ENCODE results near the gene BST2. TPM values are rescaled to one million over a fixed set of nuclear protein-coding genes. Genes with fewer than 3 reads are reported as not detected.

The BST2 gene
- total RNA-seq, 1 experiment from 2014 or later: 0.84 TPM

GRCh38 chr19:17436874-17437267 is 31.4 kb upstream of the BST2 start:
- no peak for DNase-seq
- CTCF ChIA-PET: no interaction called here
- intact Hi-C loops (cut with micrococcal nuclease): no loop called here

DNA sequence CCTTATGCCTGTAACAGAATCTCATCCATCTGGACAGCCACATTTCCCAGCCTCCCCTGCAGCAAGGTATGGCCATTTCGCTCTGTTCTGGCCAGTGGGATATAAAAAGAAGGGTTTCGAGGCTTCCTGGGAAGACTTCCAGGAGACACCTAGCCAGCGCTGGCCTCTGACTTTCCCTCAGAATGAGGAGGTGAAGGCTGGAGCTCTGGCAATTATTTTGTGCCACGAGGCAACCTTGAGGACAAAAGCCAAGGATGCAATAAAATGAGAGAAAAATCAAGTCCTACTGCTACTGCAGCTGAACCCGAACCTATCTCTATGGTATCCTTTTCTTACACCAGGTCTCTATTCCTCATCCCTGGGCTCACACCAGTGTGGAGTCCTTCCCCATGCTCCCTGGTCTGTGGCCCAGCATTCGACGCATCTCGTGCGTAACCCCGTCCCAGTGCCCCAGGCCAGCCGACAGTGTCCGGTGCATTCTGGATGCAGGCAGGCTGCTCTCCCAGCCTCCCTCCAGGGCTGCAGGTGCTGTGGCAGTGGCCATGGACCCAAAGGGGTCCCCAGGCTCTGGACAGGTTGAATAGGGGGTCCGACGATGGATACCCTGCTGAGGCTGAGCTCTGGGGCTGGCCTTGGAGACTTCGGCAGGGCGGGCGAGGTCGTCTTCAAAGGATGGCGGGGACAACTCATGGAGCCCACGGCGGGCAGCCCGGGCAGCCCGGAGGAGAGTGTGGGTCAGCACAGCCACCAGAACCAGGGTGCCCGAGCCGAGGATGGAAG is 30.9 kb upstream of the BST2 start:
- CTCF ChIA-PET: no interaction called here
- H3K9me3 ChIP-seq (ENCODE audit: low read length): no peaks in the 10 kb centered on the region
- no peak overlapping the region for H2AFZ ChIP-seq (ENCODE audit: low read length)
- no peaks in the 10 kb centered on the region for H3K36me3 ChIP-seq (ENCODE audit: low read depth, low read length)
- H3K27me3 ChIP-seq (ENCODE audit: low read length): no peaks in the 10 kb centered on the region
- no peaks in the 10 kb centered on the region for H3K4me1 ChIP-seq (ENCODE audit: insufficient read depth, low read length)
- ATAC-seq (no peak), DNase-seq (no peak)
- H4K20me1 ChIP-seq (ENCODE audit: low read length): no peaks in the 10 kb centered on the region
- no peaks in the 10 kb centered on the region for H3K9me2 ChIP-seq (replicated peaks; ENCODE audit: low read length)
- H3K9ac ChIP-seq (ENCODE audit: low read length): no peak overlapping the region
- no peak overlapping the region for H3K27ac ChIP-seq (ENCODE audit: low read length)
- H3K79me2 ChIP-seq (ENCODE audit: low read length): no peaks in the 10 kb centered on the region
- no peak overlapping the region for H3K4me3 ChIP-seq (ENCODE audit: low read length)
- no peaks in the 10 kb centered on the region for H3F3A ChIP-seq (ENCODE audit: low read length, unreplicated experiment)
- BruUV-seq (replicated peaks): no TSS peak
- H3K4me2 ChIP-seq (ENCODE audit: low read length): no peak overlapping the region
- POLR2A ChIA-PET (ENCODE audit: unreplicated experiment): no interaction called here
- TF ChIP-seq, protein P1, sequence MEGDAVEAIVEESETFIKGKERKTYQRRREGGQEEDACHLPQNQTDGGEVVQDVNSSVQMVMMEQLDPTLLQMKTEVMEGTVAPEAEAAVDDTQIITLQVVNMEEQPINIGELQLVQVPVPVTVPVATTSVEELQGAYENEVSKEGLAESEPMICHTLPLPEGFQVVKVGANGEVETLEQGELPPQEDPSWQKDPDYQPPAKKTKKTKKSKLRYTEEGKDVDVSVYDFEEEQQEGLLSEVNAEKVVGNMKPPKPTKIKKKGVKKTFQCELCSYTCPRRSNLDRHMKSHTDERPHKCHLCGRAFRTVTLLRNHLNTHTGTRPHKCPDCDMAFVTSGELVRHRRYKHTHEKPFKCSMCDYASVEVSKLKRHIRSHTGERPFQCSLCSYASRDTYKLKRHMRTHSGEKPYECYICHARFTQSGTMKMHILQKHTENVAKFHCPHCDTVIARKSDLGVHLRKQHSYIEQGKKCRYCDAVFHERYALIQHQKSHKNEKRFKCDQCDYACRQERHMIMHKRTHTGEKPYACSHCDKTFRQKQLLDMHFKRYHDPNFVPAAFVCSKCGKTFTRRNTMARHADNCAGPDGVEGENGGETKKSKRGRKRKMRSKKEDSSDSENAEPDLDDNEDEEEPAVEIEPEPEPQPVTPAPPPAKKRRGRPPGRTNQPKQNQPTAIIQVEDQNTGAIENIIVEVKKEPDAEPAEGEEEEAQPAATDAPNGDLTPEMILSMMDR (conservative IDR thresholded peaks at IDR 0.05; ENCODE audit: low read depth, low read length): no peak
- no peak for TF ChIP-seq EZH2phosphoT487 (IDR thresholded peaks at IDR 0.05; ENCODE audit: borderline replicate concordance, low read length)
- TF ChIP-seq EZH2 (IDR thresholded peaks at IDR 0.05; ENCODE audit: low read length, unreplicated experiment): no peak
- intact Hi-C loops (cut with micrococcal nuclease): no loop called here

More at GRCh38 chr19:17436874-17437267, 31.4 kb upstream of the BST2 start:
- TF ChIP-seq, protein P1 (conservative IDR thresholded peaks at IDR 0.05; ENCODE audit: low read depth, low read length): no peak
- no peak for TF ChIP-seq EZH2 (IDR thresholded peaks at IDR 0.05; ENCODE audit: low read length, unreplicated experiment)
- no peak for TF ChIP-seq EZH2phosphoT487 (IDR thresholded peaks at IDR 0.05; ENCODE audit: borderline replicate concordance, low read length)
- POLR2A ChIA-PET (ENCODE audit: unreplicated experiment): no interaction called here
- no peak for ATAC-seq
- H3K36me3 ChIP-seq (ENCODE audit: low read depth, low read length): no peaks in the 10 kb centered on the region
- no peaks in the 10 kb centered on the region for H4K20me1 ChIP-seq (ENCODE audit: low read length)
- H3K27me3 ChIP-seq (ENCODE audit: low read length): no peaks in the 10 kb centered on the region
- no peaks in the 10 kb centered on the region for H3F3A ChIP-seq (ENCODE audit: low read length, unreplicated experiment)
- no peak overlapping the region for H3K9ac ChIP-seq (ENCODE audit: low read length)
- no TSS peak for BruUV-seq (replicated peaks)
- H2AFZ ChIP-seq (ENCODE audit: low read length): no peak overlapping the region
- H3K27ac ChIP-seq (ENCODE audit: low read length): no peak overlapping the region
- no peaks in the 10 kb centered on the region for H3K4me1 ChIP-seq (ENCODE audit: insufficient read depth, low read length)
- no peak overlapping the region for H3K4me3 ChIP-seq (ENCODE audit: low read length)
- H3K9me2 ChIP-seq (replicated peaks; ENCODE audit: low read length): no peaks in the 10 kb centered on the region
- H3K4me2 ChIP-seq (ENCODE audit: low read length): no peak overlapping the region
- H3K79me2 ChIP-seq (ENCODE audit: low read length): no peaks in the 10 kb centered on the region
- no peaks in the 10 kb centered on the region for H3K9me3 ChIP-seq (ENCODE audit: low read length)

DNA sequence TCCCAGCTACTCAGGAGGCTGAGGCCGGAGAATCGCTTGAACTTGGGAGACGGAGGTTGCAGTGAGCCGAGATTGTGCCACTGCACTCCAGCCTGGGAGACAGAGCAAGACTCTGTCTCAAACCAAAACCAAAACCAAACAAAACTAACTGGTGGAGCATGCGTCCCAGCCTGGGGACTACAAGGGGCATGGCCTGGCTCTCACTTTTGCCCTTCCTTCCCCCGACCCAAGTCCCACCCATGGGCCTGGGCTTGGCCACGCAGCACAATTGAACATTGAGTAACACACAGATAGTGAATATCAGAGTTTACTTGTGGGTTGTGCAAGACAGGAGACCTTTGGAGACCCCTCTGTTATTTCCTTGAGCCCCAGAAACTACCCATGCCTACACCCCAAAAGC is 29.8 kb upstream of the BST2 start:
- no TSS peak for BruUV-seq (replicated peaks)

More for the DNA sequence above, 29.8 kb upstream of the BST2 start:
- ChIA-PET POLR2A (ENCODE audit: unreplicated experiment) (no interaction called here), CTCF (no interaction called here)
- Histone ChIP-seq H3K36me3 (ENCODE audit: low read depth, low read length) (no peaks in the 10 kb centered on the region), H3K27ac (ENCODE audit: low read length) (no peak overlapping the region), H3K4me2 (ENCODE audit: low read length) (no peak overlapping the region), H3K9me3 (ENCODE audit: low read length) (no peaks in the 10 kb centered on the region), H4K20me1 (ENCODE audit: low read length) (no peaks in the 10 kb centered on the region), H3F3A (ENCODE audit: low read length, unreplicated experiment) (no peaks in the 10 kb centered on the region), H3K27me3 (ENCODE audit: low read length) (no peaks in the 10 kb centered on the region), H2AFZ (ENCODE audit: low read length) (no peak overlapping the region), H3K4me1 (ENCODE audit: insufficient read depth, low read length) (no peaks in the 10 kb centered on the region), H3K4me3 (ENCODE audit: low read length) (no peak overlapping the region), H3K9ac (ENCODE audit: low read length) (no peak overlapping the region), H3K9me2 (replicated peaks; ENCODE audit: low read length) (no peaks in the 10 kb centered on the region), H3K79me2 (ENCODE audit: low read length) (no peaks in the 10 kb centered on the region)
- intact Hi-C loops (cut with micrococcal nuclease): no loop called here
- no peak for ATAC-seq
- DNase-seq: no peak
- TF ChIP-seq EZH2phosphoT487 (IDR thresholded peaks at IDR 0.05; ENCODE audit: borderline replicate concordance, low read length) (no peak), EZH2 (IDR thresholded peaks at IDR 0.05; ENCODE audit: low read length, unreplicated experiment) (no peak)
- TF ChIP-seq, protein P1 (conservative IDR thresholded peaks at IDR 0.05; ENCODE audit: low read depth, low read length): no peak
